Panc1 (cell line): Measurements from ENCODE around the gene DDX42. TPM values are rescaled to one million over a fixed set of nuclear protein-coding genes. Genes with fewer than 3 reads are reported as not detected.

Experiments used
- ATAC-seq: fragments of 200-7000 bp; cut with Tn5 transposase; 2 replicates; pipeline ENCODE4 v1.9.1; 2020; ENCODE audit warnings: mild to moderate bottlenecking, moderate library complexity
- BruUV-seq: library from RNA; stranded (reverse); fragments of 400-500 nt; replicated peaks from 2 replicates; lab custom pipeline; 2021; lab: Mats Ljungman, UMichigan
- CTCF ChIA-PET: fragments of 300-600 bp; sonication (Branson Sonifier 250); formaldehyde crosslinking; loops from one replicate; lab custom pipeline; 2022; ENCODE audit warnings: antibody characterized with exemption; lab: Charles Lee
- POLR2A ChIA-PET: fragments of 300-600 bp; sonication (Branson Sonifier 250); formaldehyde crosslinking; loops from one replicate; lab custom pipeline; 2022; ENCODE audit warnings: antibody characterized with exemption; lab: Charles Lee
- DNase-seq: peaks from one replicate; pipeline ENCODE4 v3.0.0-alpha.2; 2010; ENCODE audit warnings: low read depth, low spot score
- H3K27ac ChIP-seq: 2 replicates; pipeline ENCODE4 v1.5.1; 2011; ENCODE audit warnings: mild to moderate bottlenecking, low read length, inconsistent platforms
- H3K27me3 ChIP-seq: fragments of 200-500 bp; sonication (Bioruptor generic); 2 replicates; pipeline ENCODE4 v1.6.0; 2014; ENCODE audit warnings: low read length, inconsistent platforms; ENCODE audit not compliant: control insufficient read depth, insufficient read depth
- H3K36me3 ChIP-seq: fragments of 200-500 bp; sonication (Bioruptor generic); 2 replicates; pipeline ENCODE4 v1.5.1; 2014; ENCODE audit warnings: inconsistent platforms, mild to moderate bottlenecking, low read length, moderate library complexity; ENCODE audit not compliant: control insufficient read depth, insufficient read depth
- H3K4me1 ChIP-seq: 2 replicates; pipeline ENCODE4 v1.5.1; 2011; ENCODE audit warnings: inconsistent platforms, mild to moderate bottlenecking, low read length, moderate library complexity; ENCODE audit not compliant: control insufficient read depth, insufficient read depth
- H3K4me3 ChIP-seq, 2 experiments: 2 replicates each; pipeline ENCODE4 v1.5.1; 2011 to 2012; ENCODE audit warnings: low read depth in 2 of 2, low read length in 2 of 2, mild to moderate bottlenecking in 2 of 2, inconsistent platforms in 1 of 2, moderate library complexity in 1 of 2
- H3K9me3 ChIP-seq: fragments of 200-500 bp; sonication (Bioruptor generic); 2 replicates; pipeline ENCODE4 v1.5.1; 2014; ENCODE audit warnings: low read depth, mild to moderate bottlenecking, inconsistent platforms, low read length, moderate library complexity; ENCODE audit not compliant: control insufficient read depth, insufficient read depth
- CTCF ChIP-seq: fragments of 450-650 bp; IDR thresholded peaks from 2 replicates; pipeline ENCODE4 v1.5.1; 2017; ENCODE audit warnings: mild to moderate bottlenecking
- POLR2AphosphoS5 ChIP-seq: IDR thresholded peaks from 2 replicates; pipeline ENCODE4 v1.6.1; 2012; ENCODE audit warnings: mild to moderate bottlenecking, low read depth, low read length, moderate library complexity
- REST ChIP-seq, 2 experiments: IDR thresholded peaks; 2 replicates each; pipeline ENCODE4 v1.6.1; 2011 to 2012; ENCODE audit warnings: low read depth in 2 of 2, control low read depth in 1 of 2, low read length in 1 of 2, mild to moderate bottlenecking in 1 of 2, moderate library complexity in 1 of 2; ENCODE audit not compliant: insufficient read depth in 1 of 2
- SIN3A ChIP-seq: IDR thresholded peaks from 2 replicates; pipeline ENCODE4 v1.6.1; 2012; ENCODE audit warnings: low read depth, mild to moderate bottlenecking, low read length, moderate library complexity, borderline replicate concordance; ENCODE audit not compliant: insufficient read depth
- TCF7L2 ChIP-seq: IDR thresholded peaks from 2 replicates; pipeline ENCODE4 v1.6.1; 2011; ENCODE audit warnings: mild to moderate bottlenecking, low read depth, low read length, inconsistent platforms
- in situ Hi-C: cut with HindIII; loops from 2 replicates; pipeline ENCODE4 v1.10.0; 2016; ENCODE audit warnings: low sequenced_read_pairs, low pct_unique_long_range_greater_than_20kb
- intact Hi-C: fragments of 100-400 bp; cut with micrococcal nuclease; formaldehyde crosslinking; loops from one replicate; pipeline ENCODE4 v1.10.0; 2022; ENCODE audit not compliant: unreplicated experiment
- total RNA-seq: library from RNA; stranded (reverse); gene quantifications from one replicate; pipeline ENCODE4 v1.2.1, GENCODE V29; 2021; ENCODE audit not compliant: unreplicated experiment

DDX42 gene
- total RNA-seq, 1 experiment from 2014 or later, result 89.6 TPM

GRCh38 chr17:63774969-63775265 is 947 bp downstream of the DDX42 start:
- ATAC-seq (no peak), DNase-seq (no peak)
- peaks cover 6% of the 10 kb centered on the region for H3K4me1 ChIP-seq
- H3K9me3 ChIP-seq, result no peaks in the 10 kb centered on the region
- ChIA-PET CTCF (no interaction called here), POLR2A (no interaction called here)
- H3K27ac ChIP-seq, result peak overlapping the region; percentile 90
- TF ChIP-seq CTCF, result no peak
- no peak for TF ChIP-seq REST (IDR thresholded peaks at IDR 0.05; ENCODE audit: insufficient read depth in 1 of 2, low read depth in 2 of 2, low read length in 1 of 2)
- no peak for TF ChIP-seq TCF7L2
- no peak for TF ChIP-seq SIN3A
- TF ChIP-seq POLR2AphosphoS5, result no peak
- H3K4me3 ChIP-seq, result peak overlapping the region; percentile 96 to 97
- peaks cover 27% of the 10 kb centered on the region for H3K36me3 ChIP-seq
- intact Hi-C loops, result no loop called here
- TSS peak; percentile 68 for BruUV-seq
- H3K27me3 ChIP-seq, result no peaks in the 10 kb centered on the region
- in situ Hi-C loops, result no loop called here

- ChIA-PET CTCF (no interaction called here), POLR2A (no interaction called here)
- Histone ChIP-seq H3K27me3 (no peaks in the 10 kb centered on the region), H3K4me1 (peaks cover 8% of the 10 kb centered on the region), H3K36me3 (peaks cover 27% of the 10 kb centered on the region), H3K27ac (peak overlapping the region; percentile 90), H3K4me3 (peak overlapping the region; percentile 96 to 97), H3K9me3 (no peaks in the 10 kb centered on the region)
- intact Hi-C loops (no loop called here), in situ Hi-C loops (no loop called here)
- DNase-seq (no peak), ATAC-seq (no peak)
- no TSS peak for BruUV-seq
- no peak for TF ChIP-seq CTCF
- TF ChIP-seq TCF7L2, result no peak
- no peak for TF ChIP-seq POLR2AphosphoS5
- no peak for TF ChIP-seq REST (IDR thresholded peaks at IDR 0.05; ENCODE audit: insufficient read depth in 1 of 2, low read depth in 2 of 2, low read length in 1 of 2)
- no peak for TF ChIP-seq SIN3A
Observed at GRCh38 chr17:63775420-63775819, 1.4 kb downstream of the DDX42 start.
